Measurements from ENCODE around the gene ADAM19.

Gene ADAM19

DNA sequence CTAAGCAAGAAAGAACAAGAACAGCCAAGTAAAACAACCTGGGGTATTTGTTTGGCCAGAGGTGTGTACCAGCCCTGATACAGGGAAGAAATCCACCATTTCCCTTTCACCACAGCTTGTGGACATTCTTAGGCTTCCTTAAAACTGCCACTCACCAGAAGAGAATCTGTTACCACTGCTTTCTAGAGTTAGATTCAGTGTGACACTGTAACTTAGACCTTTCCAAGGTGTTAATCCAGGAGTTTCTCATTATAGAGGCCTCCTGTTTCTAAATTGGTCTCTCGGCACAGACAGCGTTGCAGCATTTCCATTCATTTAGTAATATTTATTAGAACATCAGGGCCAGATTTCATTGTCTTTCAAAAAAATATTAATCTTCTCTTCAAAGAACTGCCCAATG lies 60.6 kb downstream of the ADAM19 start:
- Histone ChIP-seq H3K36me3 (replicated peaks) (no peaks in the 10 kb centered on the region), H3K4me3 (no peak overlapping the region), H3K9me3 (no peaks in the 10 kb centered on the region), H3K4me1 (0 out of 2 replicates have a peak, but pooled peaks cover 4% of the 10 kb centered on the region), H3K27me3 (ENCODE audit: low read depth) (no peaks in the 10 kb centered on the region)
- DNase-seq (ENCODE audit: low spot score in 2 of 2) = no peak
- in situ Hi-C loops (cut with MboI; ENCODE audit: low sequenced_read_pairs) = no loop called here

DNA sequence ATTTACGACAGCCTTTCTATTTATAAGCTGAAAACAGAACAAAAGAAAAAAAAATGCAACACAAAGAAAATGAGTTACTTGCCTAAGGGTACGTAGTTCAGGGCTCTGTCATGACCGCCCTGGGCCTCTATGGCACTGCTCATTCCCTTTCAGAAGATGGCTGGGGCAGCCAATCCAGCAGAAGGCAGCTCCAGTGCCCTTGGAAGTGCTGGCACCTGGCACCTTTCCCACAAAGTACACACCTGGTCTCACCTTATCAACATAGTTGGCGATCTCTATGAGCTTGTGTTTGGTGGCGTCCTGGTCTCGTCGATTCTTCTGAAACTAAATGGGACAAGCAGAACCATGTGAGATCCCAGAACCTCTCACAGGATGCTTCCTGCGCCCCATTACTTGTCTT lies 62.4 kb downstream of the ADAM19 start:
- Histone ChIP-seq H3K4me3 (no peak overlapping the region), H3K27me3 (ENCODE audit: low read depth) (no peaks in the 10 kb centered on the region), H3K4me1 (0 out of 2 replicates have a peak, but pooled peaks cover 4% of the 10 kb centered on the region), H3K36me3 (replicated peaks) (no peaks in the 10 kb centered on the region), H3K9me3 (no peaks in the 10 kb centered on the region)
- in situ Hi-C loops (cut with MboI; ENCODE audit: low sequenced_read_pairs) = no loop called here
- peak; percentile 19 to 32 for DNase-seq (ENCODE audit: low spot score in 2 of 2)

DNA sequence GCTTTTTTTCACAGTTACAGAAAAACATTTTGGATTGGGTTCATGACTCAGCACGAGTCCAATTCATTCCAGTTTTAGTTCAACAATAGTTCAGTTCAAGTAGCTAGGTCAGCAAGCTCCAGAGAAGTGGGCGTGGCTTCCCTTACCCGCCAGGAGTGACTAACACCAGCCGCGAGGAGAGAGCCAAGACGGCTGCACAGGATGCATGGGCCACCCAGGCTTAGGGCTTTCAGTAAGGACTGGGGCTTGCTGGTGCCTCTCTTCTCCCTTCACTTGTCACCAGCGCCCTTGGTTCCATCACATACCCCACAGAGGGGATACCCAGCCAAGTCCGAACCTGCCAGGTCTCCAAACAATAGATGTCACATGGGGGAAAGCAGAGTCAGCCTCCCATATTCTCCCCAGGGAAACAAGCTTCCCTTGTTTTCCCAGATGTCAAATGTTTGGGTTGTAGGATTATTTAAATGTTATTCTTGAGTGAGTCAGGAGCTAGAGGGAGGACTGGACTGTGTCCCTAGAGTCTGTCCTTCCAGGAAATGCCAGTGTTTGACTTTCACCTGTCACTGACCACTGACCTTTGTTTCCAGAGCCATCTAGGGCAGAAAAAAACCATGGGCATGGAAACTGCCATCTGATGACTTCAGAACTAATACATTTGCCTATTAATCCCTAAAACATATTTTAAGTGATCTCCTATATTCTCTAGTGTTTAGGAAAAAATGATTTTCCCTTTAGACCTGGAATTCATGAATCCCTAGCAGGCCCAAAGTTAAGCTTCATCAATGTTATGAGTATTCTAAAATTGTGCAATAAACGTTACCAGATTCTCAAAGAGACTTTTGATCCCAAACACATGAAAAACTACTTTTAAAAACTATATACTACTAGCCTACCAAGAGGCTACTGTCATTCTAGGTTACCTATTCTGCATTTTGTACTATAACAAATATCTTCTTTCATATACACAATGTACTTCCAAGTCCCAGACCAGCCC lies 63.6 kb downstream of the ADAM19 start:
- Histone ChIP-seq H3K36me3 (replicated peaks) (no peaks in the 10 kb centered on the region), H3K9me3 (no peaks in the 10 kb centered on the region), H3K27me3 (ENCODE audit: low read depth) (no peaks in the 10 kb centered on the region), H3K4me1 (0 out of 2 replicates have a peak, but pooled peaks cover 4% of the 10 kb centered on the region), H3K4me3 (no peak overlapping the region)
- in situ Hi-C loops (cut with MboI; ENCODE audit: low sequenced_read_pairs) = no loop called here
- peak in 1 of 2 experiments; percentile 70 for DNase-seq (ENCODE audit: low spot score in 2 of 2)

DNA sequence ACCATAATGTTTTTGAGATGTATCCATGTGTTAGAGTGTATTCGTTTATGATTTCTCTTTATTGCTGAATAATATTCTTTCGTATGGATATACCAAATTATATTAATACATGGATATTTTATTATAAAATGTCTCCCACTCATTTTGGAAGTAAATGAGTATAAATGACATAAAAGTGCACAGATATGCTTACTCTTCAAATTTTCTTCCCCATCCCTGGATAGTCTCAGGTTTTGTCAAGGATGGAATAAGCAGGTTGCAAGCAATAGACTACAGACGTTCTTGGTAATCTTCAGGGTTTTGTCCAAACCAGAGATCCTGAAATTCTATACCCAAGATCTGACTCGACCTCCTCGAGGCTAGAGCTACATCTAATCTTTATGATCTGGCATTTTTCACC lies 64.9 kb downstream of the ADAM19 start:
- Histone ChIP-seq H3K4me1 (0 out of 2 replicates have a peak, but pooled peaks cover 4% of the 10 kb centered on the region), H3K9me3 (no peaks in the 10 kb centered on the region), H3K4me3 (no peak overlapping the region), H3K36me3 (replicated peaks) (no peaks in the 10 kb centered on the region), H3K27me3 (ENCODE audit: low read depth) (no peaks in the 10 kb centered on the region)
- in situ Hi-C loops (cut with MboI; ENCODE audit: low sequenced_read_pairs) = no loop called here
- no peak for DNase-seq (ENCODE audit: low spot score in 2 of 2)

DNA sequence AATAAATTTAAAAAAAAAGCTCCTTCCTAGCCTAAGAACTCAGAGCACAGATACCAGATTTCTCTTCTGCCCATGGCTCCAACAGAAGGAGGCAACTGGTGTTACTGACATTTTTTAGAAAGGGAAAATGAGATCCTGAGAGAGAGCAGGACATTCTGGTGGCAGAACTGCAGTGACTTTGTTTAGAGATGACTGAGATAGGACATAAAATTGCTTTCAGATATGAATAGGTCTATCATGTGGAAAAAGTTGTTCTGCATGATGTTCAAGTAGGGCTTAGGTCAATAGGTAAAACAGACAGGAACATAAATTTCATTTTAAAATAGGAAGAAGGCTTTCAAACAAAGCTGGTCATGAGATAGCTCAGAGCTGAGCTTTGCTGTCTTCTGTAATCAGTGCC lies 66.0 kb downstream of the ADAM19 start:
- no peak for DNase-seq (ENCODE audit: low spot score in 2 of 2)
- Histone ChIP-seq H3K27me3 (ENCODE audit: low read depth) (no peaks in the 10 kb centered on the region), H3K36me3 (replicated peaks) (no peaks in the 10 kb centered on the region), H3K4me1 (0 out of 2 replicates have a peak, but pooled peaks cover 4% of the 10 kb centered on the region), H3K9me3 (no peaks in the 10 kb centered on the region), H3K4me3 (no peak overlapping the region)
- in situ Hi-C loops (cut with MboI; ENCODE audit: low sequenced_read_pairs) = no loop called here

DNA sequence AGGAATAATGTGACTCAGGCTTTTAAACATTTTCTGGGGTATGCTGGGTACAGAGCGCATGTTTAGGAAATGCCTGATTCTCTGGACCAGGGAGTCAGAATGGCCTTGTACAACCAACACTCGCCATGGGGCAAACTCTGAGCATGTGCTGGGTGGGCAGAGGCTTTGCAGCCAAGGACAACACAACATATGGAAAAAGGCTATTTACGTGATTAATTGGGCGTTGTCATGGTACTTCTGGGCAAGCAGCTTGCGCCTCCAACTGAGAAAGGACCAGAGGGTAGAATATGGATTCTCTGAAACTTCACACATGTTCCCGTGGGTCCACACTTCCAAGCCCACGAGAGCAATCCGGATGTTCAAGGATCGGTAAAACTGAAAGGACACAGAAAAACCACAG lies 66.5 kb downstream of the ADAM19 start:
- no peak for DNase-seq (ENCODE audit: low spot score in 2 of 2)
- H3K9me3 ChIP-seq = no peaks in the 10 kb centered on the region
- no peaks in the 10 kb centered on the region for H3K27me3 ChIP-seq (ENCODE audit: low read depth)
- H3K4me3 ChIP-seq = no peak overlapping the region
- H3K4me1 ChIP-seq = 0 out of 2 replicates have a peak, but pooled peaks cover 4% of the 10 kb centered on the region
- H3K36me3 ChIP-seq (replicated peaks) = no peaks in the 10 kb centered on the region
- in situ Hi-C loops (cut with MboI; ENCODE audit: low sequenced_read_pairs) = no loop called here

DNA sequence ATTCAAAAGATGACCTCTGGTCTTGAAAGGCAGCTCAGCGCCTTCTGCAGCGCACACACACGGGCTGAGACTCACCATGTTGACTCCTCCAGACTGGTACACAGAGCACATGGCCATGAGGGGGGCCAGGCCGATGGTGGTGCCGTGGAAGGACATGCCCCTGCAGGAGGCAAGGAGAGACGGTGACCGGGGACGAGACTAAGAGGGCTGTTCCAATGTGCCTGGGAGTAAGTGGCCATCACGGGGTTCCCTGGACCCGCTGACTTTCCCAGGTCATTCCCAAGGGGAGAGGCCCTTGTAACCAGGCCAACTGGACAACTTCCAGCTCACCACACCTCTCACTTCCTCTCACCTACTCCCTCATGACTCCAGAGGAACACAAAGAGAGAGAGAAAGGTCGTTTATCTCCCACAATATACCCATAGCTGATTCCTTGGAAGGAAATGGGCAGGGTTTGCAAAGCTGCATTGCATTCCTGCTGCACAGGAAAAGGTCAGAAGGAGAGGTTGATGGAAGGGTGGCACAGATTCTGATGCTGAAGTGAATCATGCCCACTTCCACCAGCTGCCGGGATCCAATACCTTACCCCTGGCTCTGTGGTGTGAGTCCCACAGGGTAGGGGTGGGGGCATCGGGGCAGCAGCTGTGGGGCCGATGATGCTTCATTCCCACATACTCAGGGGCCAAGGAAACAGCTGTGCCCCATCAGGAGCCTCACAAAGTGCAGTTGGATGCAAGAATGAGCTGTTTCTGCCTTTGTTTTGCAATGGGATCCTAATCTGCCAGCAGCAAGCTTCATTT lies 68.4 kb downstream of the ADAM19 start:
- in situ Hi-C loops (cut with MboI; ENCODE audit: low sequenced_read_pairs) = no loop called here
- no peaks in the 10 kb centered on the region for H3K4me1 ChIP-seq
- no peak overlapping the region for H3K4me3 ChIP-seq
- no peaks in the 10 kb centered on the region for H3K27me3 ChIP-seq (ENCODE audit: low read depth)
- no peaks in the 10 kb centered on the region for H3K36me3 ChIP-seq (replicated peaks)
- H3K9me3 ChIP-seq = no peaks in the 10 kb centered on the region
- no peak for DNase-seq (ENCODE audit: low spot score in 2 of 2)

DNA sequence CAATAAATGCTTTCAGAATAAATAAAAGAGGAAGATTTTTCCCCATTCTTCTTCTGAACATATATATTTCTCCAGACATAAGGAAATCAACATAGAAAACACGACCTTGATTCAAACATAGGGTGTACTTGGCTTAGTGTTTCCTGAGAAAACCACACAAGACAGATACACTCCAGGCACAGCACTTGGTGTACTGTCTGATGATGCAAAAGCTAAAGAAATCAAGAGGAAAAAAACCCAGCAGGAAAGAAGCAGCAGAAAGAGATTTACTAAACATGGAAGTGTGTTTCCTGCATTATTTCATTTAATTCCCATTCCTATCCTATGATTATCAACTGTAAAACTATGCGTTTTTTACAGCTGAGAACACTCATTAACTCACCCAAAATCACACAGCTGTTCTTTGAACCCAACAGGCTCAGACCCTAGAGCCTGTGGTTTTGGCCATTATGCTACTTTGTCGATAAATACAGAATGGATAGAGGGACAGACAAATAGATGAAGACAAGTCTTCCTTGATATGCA lies 69.4 kb downstream of the ADAM19 start:
- in situ Hi-C loops (cut with MboI; ENCODE audit: low sequenced_read_pairs) = no loop called here
- DNase-seq (ENCODE audit: low spot score in 2 of 2) = no peak
- Histone ChIP-seq H3K4me3 (no peak overlapping the region), H3K27me3 (ENCODE audit: low read depth) (no peaks in the 10 kb centered on the region), H3K36me3 (replicated peaks) (no peaks in the 10 kb centered on the region), H3K4me1 (no peaks in the 10 kb centered on the region), H3K9me3 (no peaks in the 10 kb centered on the region)

DNA sequence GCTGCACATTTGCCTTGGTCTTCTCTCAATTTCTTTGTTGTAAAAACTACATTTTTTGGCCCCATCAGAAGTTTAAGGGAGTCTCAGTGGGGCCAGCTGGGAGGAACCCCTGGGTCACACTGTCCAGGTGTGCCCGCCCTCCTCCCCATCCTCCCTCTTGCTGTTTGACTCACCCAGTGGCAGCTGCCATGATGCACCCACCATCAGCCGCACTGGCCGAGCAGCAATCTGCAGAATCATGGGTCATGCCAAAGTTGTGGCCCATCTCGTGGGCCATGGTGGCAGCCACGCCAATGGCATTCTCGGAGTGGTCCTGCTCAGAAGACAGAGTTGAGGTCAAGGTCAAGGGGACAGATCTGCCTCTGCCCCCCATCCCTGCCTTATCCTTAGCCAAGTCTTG lies 70.1 kb downstream of the ADAM19 start:
- Histone ChIP-seq H3K36me3 (replicated peaks) (no peaks in the 10 kb centered on the region), H3K4me1 (no peaks in the 10 kb centered on the region), H3K9me3 (no peaks in the 10 kb centered on the region), H3K4me3 (no peak overlapping the region), H3K27me3 (ENCODE audit: low read depth) (no peaks in the 10 kb centered on the region)
- DNase-seq (ENCODE audit: low spot score in 2 of 2) = no peak
- in situ Hi-C loops (cut with MboI; ENCODE audit: low sequenced_read_pairs) = no loop called here

DNA sequence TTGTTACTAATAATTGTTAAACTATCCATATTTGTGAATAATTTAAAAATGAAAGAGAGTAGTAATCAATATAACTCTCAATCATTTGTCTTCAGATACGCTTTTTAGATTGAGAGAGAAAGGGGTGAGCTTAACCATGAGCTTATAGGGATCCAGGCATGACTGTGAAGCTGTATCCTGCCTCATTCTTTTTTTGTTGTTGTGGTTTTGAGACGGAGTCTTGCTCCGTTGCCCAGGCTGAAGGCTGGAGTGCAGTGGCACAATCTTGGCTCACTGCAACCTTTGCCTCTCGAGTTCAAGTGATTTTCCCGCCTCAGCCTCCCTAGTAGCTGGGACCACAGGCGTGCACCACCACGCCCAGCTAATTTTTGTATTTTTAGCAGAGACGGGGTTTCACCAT lies 71.5 kb downstream of the ADAM19 start:
- H3K36me3 ChIP-seq (replicated peaks) = no peaks in the 10 kb centered on the region
- in situ Hi-C loops (cut with MboI; ENCODE audit: low sequenced_read_pairs) = no loop called here
- H3K9me3 ChIP-seq = no peaks in the 10 kb centered on the region
- no peaks in the 10 kb centered on the region for H3K4me1 ChIP-seq
- no peak overlapping the region for H3K4me3 ChIP-seq
- DNase-seq (ENCODE audit: low spot score in 2 of 2) = no peak
- no peaks in the 10 kb centered on the region for H3K27me3 ChIP-seq (ENCODE audit: low read depth)

DNA sequence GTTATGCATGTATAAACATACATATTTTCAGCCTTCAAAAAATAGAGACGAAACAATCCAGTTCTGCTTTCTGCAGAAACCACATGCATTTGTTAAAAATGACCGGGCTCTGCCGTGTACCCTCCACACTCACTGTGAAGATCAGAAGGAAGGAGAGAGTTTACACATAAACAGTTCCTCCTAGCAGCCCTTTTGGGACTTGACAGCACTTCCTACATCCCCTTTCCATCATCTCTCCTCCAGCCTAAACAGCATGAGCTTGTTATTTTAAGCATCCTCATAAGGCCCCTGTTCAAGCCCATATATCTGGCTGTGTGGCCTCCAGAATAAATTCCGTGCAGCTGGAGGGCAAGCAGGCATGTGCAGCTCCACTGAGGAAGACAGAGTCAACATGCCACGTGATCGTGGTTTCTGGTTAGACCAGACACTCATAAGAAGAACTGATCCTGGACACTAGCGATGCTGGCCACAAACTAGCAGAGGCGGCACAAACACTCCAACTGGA lies 73.4 kb downstream of the ADAM19 start:
- in situ Hi-C loops (cut with MboI; ENCODE audit: low sequenced_read_pairs) = no loop called here
- Histone ChIP-seq H3K4me3 (no peak overlapping the region), H3K27me3 (ENCODE audit: low read depth) (no peaks in the 10 kb centered on the region), H3K4me1 (no peaks in the 10 kb centered on the region), H3K9me3 (no peaks in the 10 kb centered on the region), H3K36me3 (replicated peaks) (no peaks in the 10 kb centered on the region)
- DNase-seq (ENCODE audit: low spot score in 2 of 2) = no peak

DNA sequence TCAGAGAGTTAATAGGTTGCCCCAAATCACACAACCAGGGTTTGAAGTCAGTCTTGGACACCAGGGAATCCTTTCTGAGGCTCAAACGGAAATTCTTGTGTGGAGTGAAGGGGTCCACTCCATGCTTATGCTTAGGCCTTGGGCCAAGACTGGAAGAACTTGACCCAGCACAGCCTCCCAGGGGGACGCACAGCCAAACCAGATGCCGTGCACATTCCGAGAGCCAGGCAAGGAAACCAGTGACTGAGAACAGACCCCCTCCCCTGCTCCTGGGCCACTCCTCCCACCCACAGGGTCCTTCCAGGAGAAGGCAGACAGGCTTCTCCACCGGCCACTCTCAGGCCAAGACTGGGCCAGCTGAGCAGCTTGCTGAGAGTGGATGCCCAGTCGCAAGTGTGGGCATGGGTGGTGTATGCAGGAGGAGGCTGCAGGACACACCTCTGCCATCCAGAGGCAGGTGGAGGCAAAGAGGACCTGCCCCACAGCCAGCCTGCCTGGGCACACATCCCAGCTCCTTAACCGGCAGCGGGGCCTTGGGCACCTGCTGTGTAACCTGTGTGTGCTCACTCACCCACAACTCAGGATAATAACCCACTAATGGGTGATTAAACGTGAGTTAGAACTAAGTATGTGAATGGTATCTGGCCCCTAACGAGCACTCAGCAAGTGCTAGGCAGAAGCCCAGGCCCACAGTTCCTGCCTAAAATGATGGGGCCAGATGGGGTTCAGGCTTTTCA lies 77.5 kb downstream of the ADAM19 start:
- no peak for DNase-seq (ENCODE audit: low spot score in 2 of 2)
- no peak overlapping the region for H3K4me3 ChIP-seq
- H3K4me1 ChIP-seq = no peaks in the 10 kb centered on the region
- in situ Hi-C loops (cut with MboI; ENCODE audit: low sequenced_read_pairs) = no loop called here
- H3K9me3 ChIP-seq = no peaks in the 10 kb centered on the region
- no peaks in the 10 kb centered on the region for H3K27me3 ChIP-seq (ENCODE audit: low read depth)
- no peaks in the 10 kb centered on the region for H3K36me3 ChIP-seq (replicated peaks)

DNA sequence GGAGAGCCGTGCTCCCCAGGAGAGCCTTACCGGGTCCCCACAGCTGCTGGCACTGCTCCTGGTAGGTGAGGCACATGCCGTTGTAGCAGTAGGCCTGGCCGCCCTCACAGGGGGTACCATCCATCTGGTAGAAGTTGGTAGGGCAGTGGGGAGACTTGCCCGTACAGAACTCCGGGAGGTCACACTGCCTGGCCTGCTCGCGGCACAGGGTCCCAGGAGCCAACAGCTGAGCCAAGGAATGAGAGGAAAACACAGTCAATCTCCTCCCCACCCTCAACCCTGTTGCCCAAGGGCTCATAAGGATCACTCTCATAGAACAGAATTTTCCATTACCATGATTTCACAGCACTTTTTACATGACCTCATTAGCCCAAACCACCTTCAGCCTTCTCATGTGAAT lies 78.7 kb downstream of the ADAM19 start:
- Histone ChIP-seq H3K36me3 (replicated peaks) (no peaks in the 10 kb centered on the region), H3K4me1 (no peaks in the 10 kb centered on the region), H3K4me3 (no peak overlapping the region), H3K9me3 (no peaks in the 10 kb centered on the region), H3K27me3 (ENCODE audit: low read depth) (no peaks in the 10 kb centered on the region)
- in situ Hi-C loops (cut with MboI; ENCODE audit: low sequenced_read_pairs) = no loop called here
- DNase-seq (ENCODE audit: low spot score in 2 of 2) = no peak

Data from HAP-1 (cell line).